Fibroblast of mammary gland (primary cell): Measurements from ENCODE around the gene MAP1A.

Source experiments
- DNase-seq: peaks from one replicate; pipeline ENCODE4 v3.0.0-alpha.2; 2010; ENCODE audit warnings: low read depth
- H3K4me3 ChIP-seq: 2 replicates; pipeline ENCODE4 v1.5.1; 2011; ENCODE audit warnings: low read depth, mild to moderate bottlenecking, low read length, moderate library complexity; ENCODE audit not compliant: control insufficient read depth
- CTCF ChIP-seq: conservative IDR thresholded peaks from 2 replicates; pipeline ENCODE4 v1.5.1; 2011; ENCODE audit warnings: low read depth, low read length, inconsistent platforms; ENCODE audit not compliant: control insufficient read depth, insufficient read depth

The MAP1A gene

GRCh38 chr15:43510200-43511011, 7.0 kb upstream of the MAP1A start:
- DNase-seq, result peak; percentile 97
- H3K4me3 ChIP-seq, result peak overlapping the region; percentile 62
- peak; percentile 38 for TF ChIP-seq CTCF

- DNase-seq, result no peak
These were observed 6.2 kb upstream of the MAP1A start for GRCh38 chr15:43511012-43511885.

GRCh38 chr15:43513550-43513949, 3.9 kb upstream of the MAP1A start:
- no peak for TF ChIP-seq CTCF
- H3K4me3 ChIP-seq, result no peak overlapping the region
- DNase-seq, result peak; percentile 46

More at GRCh38 chr15:43511012-43511885, 6.2 kb upstream of the MAP1A start:
- peak; percentile 19 for TF ChIP-seq CTCF
- H3K4me3 ChIP-seq, result peak overlapping the region; percentile 62

- no peak overlapping the region for H3K4me3 ChIP-seq
- peak; percentile 67 for TF ChIP-seq CTCF
- peak; percentile 38 for DNase-seq
These were observed 3.0 kb upstream of the MAP1A start for GRCh38 chr15:43514241-43515057.

GRCh38 chr15:43515741-43516140, 1.7 kb upstream of the MAP1A start:
- no peak for DNase-seq
- no peak overlapping the region for H3K4me3 ChIP-seq
- TF ChIP-seq CTCF, result no peak

- no peak overlapping the region for H3K4me3 ChIP-seq
- DNase-seq, result peak; percentile 78
These were observed 1.2 kb upstream of the MAP1A start for GRCh38 chr15:43516185-43516584.

More at GRCh38 chr15:43516185-43516584, 1.2 kb upstream of the MAP1A start:
- no peak for TF ChIP-seq CTCF
